ENCODE results near the gene C4orf50. TPM values are rescaled to one million over a fixed set of nuclear protein-coding genes. Genes with fewer than 3 reads are reported as not detected.

C4orf50 gene
- polyA plus RNA-seq, 3 donors = not detected

- no peak overlapping the region for H3K4me2 ChIP-seq (replicated peaks; ENCODE audit: extremely low read depth, low read length, poor library complexity, severe bottlenecking)
- H3K79me2 ChIP-seq (ENCODE audit: insufficient read depth, low read length) = no peaks in the 10 kb centered on the region
- H2AFZ ChIP-seq (ENCODE audit: insufficient read depth, low read depth, low read length, poor library complexity, severe bottlenecking) = no peak overlapping the region
- H3K9me3 Mint-ChIP-seq = peaks cover 0 to 2% (median 0%) of the 10 kb centered on the region in 7 donors
- no peak overlapping the region for H3K27ac ChIP-seq (ENCODE audit: low read depth in 1 of 2, low read length in 2 of 2)
- H3K4me1 Mint-ChIP-seq = peaks cover 4% of the 10 kb centered on the region
- no peaks in the 10 kb centered on the region for H3K27me3 ChIP-seq (ENCODE audit: control insufficient read depth in 2 of 2, insufficient read depth in 2 of 2, low read length in 2 of 2)
- DNase-seq = no peak
- peaks cover 0 to 10% (median 8%) of the 10 kb centered on the region in 3 donors for H3K27me3 Mint-ChIP-seq (ENCODE audit: low read depth in 3 of 3)
- TF ChIP-seq CTCF (IDR thresholded peaks at IDR 0.05) = no peak
- no peaks in the 10 kb centered on the region for H3K4me1 ChIP-seq (ENCODE audit: control insufficient read depth in 1 of 2, insufficient read depth in 2 of 2, low read length in 2 of 2)
- no peaks in the 10 kb centered on the region for H3K36me3 ChIP-seq (replicated peaks in 1 of 2; ENCODE audit: control insufficient read depth in 1 of 2, insufficient read depth in 2 of 2, low read length in 2 of 2)
- H3K9me3 ChIP-seq (replicated peaks in 1 of 2; ENCODE audit: control insufficient read depth in 1 of 2, insufficient read depth in 1 of 2, low read length in 2 of 2) = no peaks in the 10 kb centered on the region
- H3K27ac Mint-ChIP-seq = no peak overlapping the region
- H4K20me1 ChIP-seq (ENCODE audit: insufficient read depth, low read length) = no peaks in the 10 kb centered on the region
- intact Hi-C loops (cut with micrococcal nuclease) = no loop called here
- no peak overlapping the region for H3K4me3 Mint-ChIP-seq
- no peaks in the 10 kb centered on the region for H3K36me3 Mint-ChIP-seq
- H3K4me3 ChIP-seq (replicated peaks in 1 of 3; ENCODE audit: low read depth in 2 of 3, low read length in 3 of 3) = no peak overlapping the region
- H3K9ac ChIP-seq (ENCODE audit: insufficient read depth, low read length, poor library complexity, severe bottlenecking) = no peak overlapping the region
- 75% methylated on average over 10 of the region's 11 CpGs for WGBS (ENCODE audit: insufficient coverage)
These were observed 25.4 kb downstream of the C4orf50 start for GRCh38 chr4:5992828-5993321.

- Histone ChIP-seq H3K79me2 (ENCODE audit: insufficient read depth, low read length) (no peaks in the 10 kb centered on the region), H3K4me2 (replicated peaks; ENCODE audit: extremely low read depth, low read length, poor library complexity, severe bottlenecking) (no peak overlapping the region), H3K36me3 (replicated peaks in 1 of 2; ENCODE audit: control insufficient read depth in 1 of 2, insufficient read depth in 2 of 2, low read length in 2 of 2) (no peaks in the 10 kb centered on the region), H4K20me1 (ENCODE audit: insufficient read depth, low read length) (no peaks in the 10 kb centered on the region), H3K9me3 (replicated peaks in 1 of 2; ENCODE audit: control insufficient read depth in 1 of 2, insufficient read depth in 1 of 2, low read length in 2 of 2) (no peaks in the 10 kb centered on the region), H3K4me3 (replicated peaks in 1 of 3; ENCODE audit: low read depth in 2 of 3, low read length in 3 of 3) (no peak overlapping the region), H2AFZ (ENCODE audit: insufficient read depth, low read depth, low read length, poor library complexity, severe bottlenecking) (no peak overlapping the region), H3K9ac (ENCODE audit: insufficient read depth, low read length, poor library complexity, severe bottlenecking) (no peak overlapping the region), H3K27ac (ENCODE audit: low read depth in 1 of 2, low read length in 2 of 2) (no peak overlapping the region), H3K27me3 (ENCODE audit: control insufficient read depth in 2 of 2, insufficient read depth in 2 of 2, low read length in 2 of 2) (no peaks in the 10 kb centered on the region), H3K4me1 (ENCODE audit: control insufficient read depth in 1 of 2, insufficient read depth in 2 of 2, low read length in 2 of 2) (no peaks in the 10 kb centered on the region)
- Mint-ChIP-seq H3K27me3 (ENCODE audit: low read depth in 3 of 3) (peaks cover 0 to 10% (median 9%) of the 10 kb centered on the region in 3 donors), H3K27ac (no peak overlapping the region), H3K4me1 (peaks cover 4% of the 10 kb centered on the region), H3K9me3 (peaks cover 0 to 2% (median 0%) of the 10 kb centered on the region in 7 donors), H3K4me3 (no peak overlapping the region), H3K36me3 (no peaks in the 10 kb centered on the region)
- no peak for TF ChIP-seq CTCF (IDR thresholded peaks at IDR 0.05)
- no peak for DNase-seq
- intact Hi-C loops (cut with micrococcal nuclease) = no loop called here
- WGBS (ENCODE audit: insufficient coverage) = 88% methylated on average over 12 of the region's 17 CpGs
These were observed 25.9 kb downstream of the C4orf50 start for GRCh38 chr4:5992171-5992827.
